Embryonic facial prominence (tissue), 1 donor: ENCODE data around the gene TRERF1.
"Not testable (repeated sequence)": the region's sequence is repeated elsewhere in the genome, so short reads cannot be mapped to it uniquely, and the experiment has no call there.

Source experiments
- DNase-seq: peaks from one replicate; pipeline ENCODE4 v3.0.0-alpha.2; 2016; ENCODE audit errors: extremely low spot score

The TRERF1 gene

GRCh38 chr6:42336431-42336830 is 115.3 kb downstream of the TRERF1 start:
- DNase-seq = no peak

GRCh38 chr6:42335896-42336295 is 115.8 kb downstream of the TRERF1 start:
- DNase-seq = no peak

- DNase-seq = no peak
Observed at GRCh38 chr6:42334870-42335269, 116.9 kb downstream of the TRERF1 start.

GRCh38 chr6:42333612-42334011 is 118.1 kb downstream of the TRERF1 start:
- no peak for DNase-seq

- no peak for DNase-seq
Observed at GRCh38 chr6:42332916-42333315, 118.8 kb downstream of the TRERF1 start.

GRCh38 chr6:42331019-42331418 is 120.7 kb downstream of the TRERF1 start:
- no peak for DNase-seq

GRCh38 chr6:42326248-42326647 is 125.5 kb downstream of the TRERF1 start:
- no peak for DNase-seq

- not testable (repeated sequence) for DNase-seq
Observed at GRCh38 chr6:42324656-42325324, 126.9 kb downstream of the TRERF1 start.

- no peak for DNase-seq
Observed at GRCh38 chr6:42322676-42323075, 129.1 kb downstream of the TRERF1 start.

- DNase-seq = no peak
Observed at GRCh38 chr6:42321976-42322375, 129.8 kb downstream of the TRERF1 start.

- no peak for DNase-seq
Observed at GRCh38 chr6:42320762-42321161, 131.0 kb downstream of the TRERF1 start.

- no peak for DNase-seq
Observed at GRCh38 chr6:42318480-42318879, 133.2 kb downstream of the TRERF1 start.

- DNase-seq = no peak
Observed at GRCh38 chr6:42316981-42317380, 134.7 kb downstream of the TRERF1 start.

GRCh38 chr6:42315991-42316970 is 135.4 kb downstream of the TRERF1 start:
- DNase-seq = no peak

- no peak for DNase-seq
Observed at GRCh38 chr6:42315259-42315990, 136.3 kb downstream of the TRERF1 start.

GRCh38 chr6:42314571-42315258 is 137.0 kb downstream of the TRERF1 start:
- DNase-seq = no peak

- DNase-seq = no peak
Observed at GRCh38 chr6:42313941-42314570, 137.7 kb downstream of the TRERF1 start.

GRCh38 chr6:42313038-42313437 is 138.7 kb downstream of the TRERF1 start:
- no peak for DNase-seq

GRCh38 chr6:42307141-42307470 is 144.6 kb downstream of the TRERF1 start:
- no peak for DNase-seq

- no peak for DNase-seq
Observed at GRCh38 chr6:42306439-42307140, 145.1 kb downstream of the TRERF1 start.
